ENCODE measurements around the gene SORBS1.

- TF ChIP-seq POLR2A (IDR thresholded peaks at IDR 0.05), result no peak
- TF ChIP-seq CTCF (IDR thresholded peaks at IDR 0.05), result no peak
Measured at GRCh38 chr10:95442341-95442740, 118.8 kb downstream of the SORBS1 start.
